GM21526 (cell line): Measurements from ENCODE around the gene SYT6.
"Not testable (repeated sequence)": the region's sequence is repeated elsewhere in the genome, so short reads cannot be mapped to it uniquely, and the experiment has no call there.

ENCODE experiments used
- ATAC-seq: cut with Tn5 transposase; IDR thresholded peaks from one replicate; pipeline ENCODE4 v1.9.1; 2021; ENCODE audit warnings: moderate library complexity; ENCODE audit not compliant: unreplicated experiment, low FRiP score

The SYT6 gene

GRCh38 chr1:114077188-114077587 is 76.5 kb downstream of the SYT6 start:
- ATAC-seq = no peak

DNA sequence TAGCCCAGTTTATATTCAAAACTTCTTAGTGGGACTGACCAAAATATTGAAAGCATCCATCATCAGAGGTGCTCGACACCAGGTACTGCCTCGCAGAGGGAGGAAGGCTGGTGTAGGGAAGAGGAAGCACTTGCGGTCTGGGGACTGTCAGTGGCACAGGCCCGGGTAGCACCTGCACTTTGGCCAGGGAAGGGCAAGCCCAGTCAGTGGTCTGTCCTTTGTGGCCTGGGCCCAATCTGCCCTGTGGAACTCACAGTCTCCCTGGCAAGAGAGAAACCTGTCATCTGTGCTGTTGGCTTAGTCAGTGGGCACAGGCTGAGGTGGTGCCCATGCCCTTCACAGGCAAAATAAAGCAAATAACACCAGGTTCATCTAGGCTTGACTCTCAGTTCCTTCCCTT is 77.4 kb downstream of the SYT6 start:
- no peak for ATAC-seq

- no peak for ATAC-seq
These were observed 78.0 kb downstream of the SYT6 start for GRCh38 chr1:114075546-114076242.

- ATAC-seq = no peak
These were observed 78.6 kb downstream of the SYT6 start for GRCh38 chr1:114075105-114075504.

DNA sequence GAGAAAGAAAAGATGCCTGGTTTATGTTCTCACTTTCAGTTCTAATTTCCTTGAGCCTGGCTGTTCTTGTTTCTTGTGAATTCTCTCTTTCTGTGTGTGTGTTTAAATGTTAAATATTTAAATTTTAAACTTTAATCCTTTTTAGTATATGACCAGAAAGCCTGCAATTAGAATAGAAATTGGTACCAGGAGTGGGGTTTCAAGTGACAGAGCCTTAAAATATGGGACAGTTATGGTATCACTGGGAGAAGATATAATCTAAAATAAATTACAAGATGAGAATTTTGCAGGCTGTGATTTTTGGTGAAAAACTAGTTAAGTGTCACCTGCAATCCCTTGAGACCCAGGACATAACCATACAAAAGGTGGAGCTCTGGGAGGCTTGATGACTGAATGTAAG is 81.4 kb downstream of the SYT6 start:
- ATAC-seq = no peak

GRCh38 chr1:114069762-114070161 is 83.9 kb downstream of the SYT6 start:
- not testable (repeated sequence) for ATAC-seq

GRCh38 chr1:114068684-114069083 is 85.0 kb downstream of the SYT6 start:
- ATAC-seq = not testable (repeated sequence)

DNA sequence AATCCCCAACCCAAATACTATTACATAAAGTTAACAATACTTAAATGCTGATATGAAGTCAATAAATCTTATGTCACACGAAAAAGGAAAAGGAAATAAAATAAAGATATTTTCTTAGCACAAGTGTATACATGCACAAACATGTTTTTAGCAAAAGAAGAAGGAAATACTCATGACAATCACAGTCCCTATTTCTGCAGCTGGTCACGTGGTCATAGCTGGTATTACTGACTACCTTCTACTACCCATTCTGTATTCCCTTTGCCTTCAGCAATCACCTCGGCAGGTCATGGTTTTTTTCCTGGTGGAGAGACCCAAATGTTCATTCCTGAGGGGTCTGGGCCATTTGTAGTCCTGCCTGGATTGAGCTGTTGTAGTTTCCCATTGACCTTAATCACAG is 88.0 kb downstream of the SYT6 start:
- not testable (repeated sequence) for ATAC-seq

- no peak for ATAC-seq
These were observed 90.1 kb downstream of the SYT6 start for GRCh38 chr1:114063544-114063943.

- no peak for ATAC-seq
These were observed 91.1 kb downstream of the SYT6 start for GRCh38 chr1:114062477-114063099.

DNA sequence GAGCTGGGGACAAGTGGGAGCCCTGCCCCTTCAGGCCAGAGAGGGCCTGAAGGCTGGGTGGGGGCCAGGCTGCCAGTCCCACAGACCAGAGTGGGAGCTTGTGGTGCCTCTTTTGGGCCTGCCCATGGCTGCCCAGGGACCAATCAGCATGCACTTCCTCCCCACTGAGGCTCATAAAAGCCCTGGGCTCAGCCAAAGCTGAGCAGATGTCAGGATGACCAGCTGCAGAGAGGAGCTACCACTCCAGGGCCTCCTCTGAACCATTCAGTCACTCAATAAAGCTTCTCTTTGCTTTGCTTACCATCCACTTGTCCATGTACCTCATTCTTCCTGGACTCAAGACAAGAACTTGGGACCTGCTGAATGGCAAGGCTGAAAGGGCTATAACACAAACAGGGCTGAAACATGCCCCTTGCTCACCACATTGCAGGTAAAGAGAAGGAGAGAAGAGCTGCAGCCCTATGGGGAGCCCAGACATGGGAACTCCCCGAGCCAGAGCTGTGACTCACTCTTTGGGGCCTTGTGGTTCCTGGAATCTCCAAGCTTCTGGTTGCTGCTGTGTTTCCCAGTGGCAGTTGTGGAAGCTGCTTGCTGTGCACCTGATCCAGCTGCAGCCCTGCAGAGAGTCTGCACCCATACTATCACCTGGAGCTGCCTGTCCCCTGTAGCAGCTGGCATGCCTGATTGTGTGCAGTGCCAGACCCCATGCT is 92.4 kb downstream of the SYT6 start:
- ATAC-seq = no peak

- ATAC-seq = not testable (repeated sequence)
These were observed 95.4 kb downstream of the SYT6 start for GRCh38 chr1:114058236-114058635.

DNA sequence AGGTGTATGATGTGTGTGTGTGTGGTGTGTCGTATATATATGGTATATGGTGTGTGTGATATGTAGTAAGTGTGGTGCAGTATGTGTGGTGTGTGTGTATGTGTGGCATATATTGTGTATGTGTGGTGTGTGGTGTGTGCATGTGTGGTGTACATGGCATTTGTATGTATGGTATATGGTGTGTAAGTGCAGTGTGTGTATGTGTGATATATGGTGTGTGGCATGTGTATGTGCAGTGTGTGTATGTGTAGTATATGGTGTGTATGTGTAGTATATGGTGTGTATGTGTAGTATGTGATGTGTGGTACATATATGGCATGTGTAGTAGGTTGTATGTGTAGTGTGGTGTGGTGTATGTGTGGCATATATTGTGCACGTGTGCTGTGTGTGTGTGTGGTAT is 99.5 kb downstream of the SYT6 start:
- no peak for ATAC-seq

GRCh38 chr1:114048232-114048631 is 105.4 kb downstream of the SYT6 start:
- no peak for ATAC-seq

DNA sequence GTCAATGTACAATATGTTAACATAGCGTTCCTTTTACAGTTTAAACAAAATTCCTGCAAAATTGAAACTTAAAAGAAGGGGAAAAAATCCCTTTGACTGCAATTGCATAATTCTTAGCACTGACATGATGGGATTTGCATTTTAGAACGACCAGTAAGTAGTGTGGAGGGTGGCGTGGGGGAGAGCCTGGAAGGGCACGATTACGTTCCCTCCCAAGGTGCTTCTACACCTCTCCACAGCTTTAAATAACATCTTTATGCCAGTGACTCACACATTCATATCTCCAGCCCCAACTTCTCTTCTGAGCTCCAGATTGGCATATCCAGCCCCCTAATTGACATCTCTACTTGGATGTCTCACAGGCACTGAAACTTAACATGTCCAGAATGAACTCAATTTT is 110.1 kb downstream of the SYT6 start:
- ATAC-seq = no peak

GRCh38 chr1:114043054-114043453 is 110.6 kb downstream of the SYT6 start:
- ATAC-seq = no peak

DNA sequence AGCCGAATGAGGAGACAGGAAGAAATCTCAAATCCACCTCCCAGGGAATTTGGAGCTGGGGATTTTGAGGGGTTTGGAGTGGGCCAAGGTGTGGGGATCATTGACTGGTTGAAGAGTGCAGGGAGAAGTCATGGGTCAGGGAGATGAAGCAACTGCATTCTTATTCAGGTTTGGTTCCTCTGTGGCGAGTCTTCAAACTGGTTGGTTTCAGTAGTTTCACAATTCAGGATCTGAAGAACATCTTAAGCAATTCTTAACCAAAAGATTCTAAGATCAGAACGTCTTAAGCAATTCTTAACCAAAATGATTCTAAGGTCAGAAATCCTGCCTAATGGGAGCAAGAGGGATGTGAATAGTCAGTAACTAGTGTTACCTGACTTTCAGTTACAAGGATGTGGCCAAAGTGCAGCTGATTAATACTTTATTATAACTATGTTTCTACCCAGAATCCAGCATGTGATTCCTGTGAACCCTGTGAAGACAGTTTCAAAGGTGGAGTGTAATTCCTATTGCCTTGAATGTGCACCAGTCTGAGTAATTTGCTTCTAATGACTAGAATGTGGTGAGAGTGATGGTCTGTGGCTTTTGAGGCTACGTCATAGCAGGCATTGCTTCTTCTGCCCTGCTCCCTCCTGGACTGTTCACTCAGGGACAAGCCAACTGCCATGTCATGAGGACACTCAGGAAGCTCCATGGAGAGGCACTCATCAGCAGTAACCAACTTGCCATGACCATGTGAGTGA is 113.2 kb downstream of the SYT6 start:
- ATAC-seq = no peak
